Measurements from ENCODE around the gene SMU1.

SMU1 gene

DNA sequence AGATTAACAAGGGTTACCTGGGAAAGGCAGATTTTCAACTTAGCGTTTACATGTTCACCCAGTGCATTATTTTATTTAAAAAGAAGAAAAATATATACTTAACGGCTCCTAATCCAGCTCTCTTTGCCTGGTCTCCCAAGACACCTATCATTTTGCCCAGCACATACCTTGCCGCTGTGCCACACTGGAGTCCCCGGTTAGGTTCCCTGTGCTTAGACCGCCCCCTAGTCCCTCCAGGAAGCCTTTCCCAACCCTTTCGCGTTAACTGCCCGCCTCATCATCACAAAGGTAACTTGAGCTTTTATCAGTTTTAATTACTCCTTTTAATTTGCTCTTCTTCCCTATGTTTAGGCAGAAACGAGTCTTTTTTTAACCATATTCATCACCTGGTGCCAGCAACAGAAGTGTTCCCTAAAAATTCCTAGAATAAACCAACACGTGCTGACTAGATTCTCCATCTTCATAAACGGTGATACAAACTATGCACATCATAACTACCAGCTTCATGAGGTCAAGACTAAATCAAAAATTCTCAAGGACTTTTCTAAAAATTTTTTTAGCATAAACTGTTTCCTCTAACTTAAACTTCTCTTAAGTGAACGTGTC, 31.7 kb downstream of the SMU1 start:
- TF ChIP-seq, protein P1, sequence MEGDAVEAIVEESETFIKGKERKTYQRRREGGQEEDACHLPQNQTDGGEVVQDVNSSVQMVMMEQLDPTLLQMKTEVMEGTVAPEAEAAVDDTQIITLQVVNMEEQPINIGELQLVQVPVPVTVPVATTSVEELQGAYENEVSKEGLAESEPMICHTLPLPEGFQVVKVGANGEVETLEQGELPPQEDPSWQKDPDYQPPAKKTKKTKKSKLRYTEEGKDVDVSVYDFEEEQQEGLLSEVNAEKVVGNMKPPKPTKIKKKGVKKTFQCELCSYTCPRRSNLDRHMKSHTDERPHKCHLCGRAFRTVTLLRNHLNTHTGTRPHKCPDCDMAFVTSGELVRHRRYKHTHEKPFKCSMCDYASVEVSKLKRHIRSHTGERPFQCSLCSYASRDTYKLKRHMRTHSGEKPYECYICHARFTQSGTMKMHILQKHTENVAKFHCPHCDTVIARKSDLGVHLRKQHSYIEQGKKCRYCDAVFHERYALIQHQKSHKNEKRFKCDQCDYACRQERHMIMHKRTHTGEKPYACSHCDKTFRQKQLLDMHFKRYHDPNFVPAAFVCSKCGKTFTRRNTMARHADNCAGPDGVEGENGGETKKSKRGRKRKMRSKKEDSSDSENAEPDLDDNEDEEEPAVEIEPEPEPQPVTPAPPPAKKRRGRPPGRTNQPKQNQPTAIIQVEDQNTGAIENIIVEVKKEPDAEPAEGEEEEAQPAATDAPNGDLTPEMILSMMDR (IDR thresholded peaks at IDR 0.05) = peak; percentile 85
- no peak for TF ChIP-seq ZFX (IDR thresholded peaks at IDR 0.05; ENCODE audit: borderline replicate concordance)
- peak overlapping the region; percentile 94 for H3K27ac ChIP-seq

DNA sequence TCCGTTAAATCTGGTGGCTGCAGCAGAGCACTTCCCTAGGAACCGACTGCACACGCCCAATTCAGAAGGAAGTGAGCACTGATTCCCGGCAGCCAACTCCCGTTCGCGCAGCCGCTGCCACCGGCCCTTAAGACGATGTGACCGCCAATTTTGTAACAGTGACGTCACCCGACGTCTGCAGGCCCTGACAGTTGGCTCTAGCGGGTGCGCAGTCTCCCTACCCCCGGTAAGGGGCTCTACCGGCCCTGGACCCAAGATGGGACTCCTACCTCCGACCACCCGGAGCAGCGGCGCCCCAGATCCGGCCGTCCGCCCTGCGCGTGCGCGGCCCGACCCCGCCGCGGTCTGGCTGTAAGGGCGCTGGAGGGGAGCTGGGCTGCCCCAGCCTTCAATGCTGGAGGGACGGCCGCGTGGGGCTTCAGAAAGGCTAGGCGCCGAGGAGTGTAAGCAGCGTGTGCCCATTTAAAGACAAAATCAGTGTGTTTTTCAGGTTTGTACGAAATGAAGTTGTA, 32.3 kb downstream of the SMU1 start:
- peak overlapping the region; percentile 94 for H3K27ac ChIP-seq
- TF ChIP-seq, protein P1 (IDR thresholded peaks at IDR 0.05) = no peak
- no peak for TF ChIP-seq ZFX (IDR thresholded peaks at IDR 0.05; ENCODE audit: borderline replicate concordance)

DNA sequence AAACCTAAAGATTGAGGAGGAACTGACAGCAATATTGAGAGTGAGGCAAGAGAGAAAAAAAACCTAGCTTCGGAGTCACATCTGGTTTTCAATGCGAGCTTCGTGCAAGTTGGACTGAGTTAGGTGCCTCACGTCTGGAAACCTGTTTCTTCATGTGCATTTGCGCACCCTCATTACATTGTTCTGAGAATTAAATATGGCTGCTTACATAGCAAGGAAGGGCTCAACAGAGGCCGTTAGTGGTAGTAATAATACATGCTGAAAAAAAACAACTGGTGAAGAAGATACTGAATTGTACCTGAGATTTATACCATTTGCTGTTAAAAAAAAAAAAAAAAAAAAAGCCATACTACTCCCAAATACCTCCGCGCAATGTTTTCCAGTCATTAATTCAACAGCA, 32.8 kb downstream of the SMU1 start:
- TF ChIP-seq ZFX (IDR thresholded peaks at IDR 0.05; ENCODE audit: borderline replicate concordance) = no peak
- TF ChIP-seq, protein P1 (IDR thresholded peaks at IDR 0.05) = no peak
- H3K27ac ChIP-seq = peak overlapping the region; percentile 94

DNA sequence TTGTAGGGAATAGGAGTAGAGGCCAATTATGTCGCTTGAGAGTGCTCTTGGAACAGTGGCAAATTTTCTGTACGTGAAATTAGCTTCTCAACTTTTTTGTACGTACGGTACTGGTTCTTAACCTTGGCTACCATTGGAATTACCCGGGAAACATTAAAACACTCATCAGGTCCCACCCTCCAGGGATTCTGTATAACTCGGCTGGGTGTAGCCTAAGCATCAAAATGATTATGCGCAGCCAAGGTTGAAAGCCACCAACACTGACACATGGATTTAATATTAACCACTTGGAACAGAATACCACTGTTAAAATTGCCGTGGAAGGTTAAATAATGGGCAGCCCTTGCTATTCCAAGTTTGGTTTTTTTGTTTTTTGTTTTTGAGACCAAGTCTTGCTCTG, 34.0 kb downstream of the SMU1 start:
- TF ChIP-seq, protein P1 (IDR thresholded peaks at IDR 0.05) = no peak
- TF ChIP-seq ZFX (IDR thresholded peaks at IDR 0.05; ENCODE audit: borderline replicate concordance) = no peak
- peak overlapping the region; percentile 94 for H3K27ac ChIP-seq

DNA sequence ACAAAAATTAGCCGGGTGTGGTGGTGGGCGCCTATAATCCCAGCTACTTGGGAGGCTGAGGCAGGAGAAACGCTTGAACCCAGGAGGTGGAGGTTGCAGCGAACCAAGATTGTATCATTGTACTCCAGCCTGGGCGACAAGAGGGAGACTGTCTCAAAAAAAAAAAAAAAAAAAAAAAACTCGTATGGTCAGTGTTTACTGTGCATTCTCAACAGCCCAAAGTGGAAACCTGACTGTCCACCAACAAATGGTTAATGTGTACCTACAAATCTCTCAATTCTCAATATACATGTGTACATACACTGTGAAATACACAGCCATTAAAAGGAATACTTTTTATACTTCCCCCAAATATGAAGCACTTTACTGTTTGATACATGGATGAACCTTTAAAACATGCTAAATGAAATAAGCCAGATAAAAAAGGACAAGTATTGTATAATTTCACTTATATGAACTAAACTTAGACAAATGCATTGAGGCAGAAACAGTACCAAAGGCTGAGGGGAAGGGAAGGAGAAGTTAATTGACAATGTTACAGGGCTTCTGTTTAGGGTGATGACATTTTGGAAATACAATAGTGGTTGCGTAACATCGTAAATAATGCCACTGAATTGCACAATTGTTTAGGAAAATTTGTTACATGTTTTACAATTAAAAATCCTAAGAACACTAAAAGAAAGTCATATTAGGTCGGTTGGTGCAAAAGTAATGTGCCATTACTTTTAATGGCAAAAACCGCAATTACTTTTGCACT, 34.9 kb downstream of the SMU1 start:
- H3K27ac ChIP-seq = peak overlapping the region; percentile 94; the same call in 1 of the 2 replicates
- no peak for TF ChIP-seq ZFX (IDR thresholded peaks at IDR 0.05; ENCODE audit: borderline replicate concordance)
- TF ChIP-seq, protein P1 (IDR thresholded peaks at IDR 0.05) = no peak

DNA sequence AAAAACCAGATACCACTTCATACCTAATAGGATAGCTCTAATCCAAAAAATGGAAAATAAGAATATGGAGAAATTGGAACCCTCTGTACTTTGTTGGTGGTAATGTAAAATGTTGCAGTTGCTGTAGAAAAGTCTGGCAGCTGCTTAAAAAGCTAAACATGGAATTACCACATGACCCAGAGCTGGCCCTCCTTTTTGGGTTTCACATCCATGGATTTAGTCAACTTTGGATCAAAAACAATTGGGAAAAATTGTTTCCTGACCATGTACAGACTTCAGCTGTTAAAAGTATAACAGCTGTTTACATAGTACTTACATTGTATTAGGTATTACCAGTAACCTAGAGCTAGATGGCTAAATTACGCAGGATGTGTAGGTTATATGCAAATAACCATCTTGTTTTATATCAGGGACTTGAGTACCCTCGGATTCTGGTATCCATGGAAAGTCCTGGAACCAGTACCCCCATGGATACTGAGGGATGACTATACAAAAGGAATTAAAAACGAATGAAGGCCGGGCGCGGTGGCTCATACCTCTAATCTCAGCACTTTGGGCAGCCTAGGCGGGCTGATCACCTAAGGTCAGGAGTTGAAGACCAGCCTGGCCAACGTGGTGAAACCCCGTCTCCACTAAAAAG, 35.6 kb downstream of the SMU1 start:
- H3K27ac ChIP-seq = peak overlapping the region; percentile 94; the same call in 1 of the 2 replicates

More for the DNA sequence above, 35.6 kb downstream of the SMU1 start:
- TF ChIP-seq ZFX (IDR thresholded peaks at IDR 0.05; ENCODE audit: borderline replicate concordance) = no peak
- TF ChIP-seq, protein P1 (IDR thresholded peaks at IDR 0.05) = no peak

Measured in 22Rv1 (cell line).